ENCODE data around the gene EFHC2.

GRCh38 chrX:44202596-44202995 is 140.9 kb downstream of the EFHC2 start:
- TF ChIP-seq EZH2 (IDR thresholded peaks at IDR 0.05; ENCODE audit: low read depth): no peak
- no peak for TF ChIP-seq CTCF (conservative IDR thresholded peaks at IDR 0.05)
